HS-5 (cell line): ENCODE results near the gene CRTAC1.

Source experiments
- DNase-seq: peaks from one replicate; pipeline ENCODE4 v3.0.0-alpha.2; 2012; ENCODE audit warnings: low read depth

Gene CRTAC1

DNA sequence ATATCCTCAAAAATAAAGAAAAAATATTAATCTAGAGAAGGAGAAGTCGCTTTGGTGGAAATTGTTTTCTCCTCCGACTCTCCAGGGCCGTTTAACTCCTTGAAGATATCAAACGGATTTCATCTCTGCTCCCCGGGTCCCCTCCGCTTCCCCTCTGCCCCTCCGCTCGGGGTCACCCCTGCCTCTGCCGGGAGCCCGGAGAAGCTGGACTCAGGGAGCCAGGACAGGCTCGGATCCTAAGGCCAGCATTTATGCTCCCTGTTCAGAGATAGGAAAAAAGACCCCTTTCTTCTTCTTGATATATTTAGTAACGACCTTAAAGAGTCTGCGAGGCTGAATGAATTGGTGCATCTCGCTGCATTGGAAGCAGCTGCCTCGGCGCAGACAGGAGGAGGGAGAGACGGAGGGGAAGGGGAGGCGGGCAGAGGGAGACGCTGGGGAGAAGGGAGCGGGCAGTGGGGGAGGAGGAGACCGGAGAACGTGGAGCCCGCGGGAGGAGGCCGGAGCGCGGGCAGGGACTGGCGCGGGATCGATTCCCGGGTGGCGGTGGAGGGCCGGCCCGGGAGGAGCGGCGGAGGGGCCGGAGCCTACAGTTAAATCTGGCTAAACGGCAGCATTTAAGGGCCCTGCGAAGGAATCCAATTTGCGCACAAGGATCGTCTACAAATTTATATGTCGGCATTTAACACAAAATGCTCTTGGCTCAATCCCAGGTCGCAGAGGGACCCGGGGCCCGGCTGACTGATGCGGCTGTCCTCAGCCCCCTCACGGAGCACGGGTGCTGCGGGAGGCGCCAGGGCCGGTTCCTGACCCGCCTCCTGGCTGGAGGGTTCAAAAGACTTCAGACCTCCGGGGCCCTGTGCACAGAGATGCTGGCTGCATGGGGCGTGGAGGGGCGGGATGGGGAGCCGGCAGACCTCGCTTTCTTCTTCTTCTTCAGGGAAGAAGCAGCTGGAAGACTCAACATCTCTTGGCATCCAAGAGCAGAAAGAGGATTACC, 55.6 kb downstream of the CRTAC1 start:
- no peak for DNase-seq

DNA sequence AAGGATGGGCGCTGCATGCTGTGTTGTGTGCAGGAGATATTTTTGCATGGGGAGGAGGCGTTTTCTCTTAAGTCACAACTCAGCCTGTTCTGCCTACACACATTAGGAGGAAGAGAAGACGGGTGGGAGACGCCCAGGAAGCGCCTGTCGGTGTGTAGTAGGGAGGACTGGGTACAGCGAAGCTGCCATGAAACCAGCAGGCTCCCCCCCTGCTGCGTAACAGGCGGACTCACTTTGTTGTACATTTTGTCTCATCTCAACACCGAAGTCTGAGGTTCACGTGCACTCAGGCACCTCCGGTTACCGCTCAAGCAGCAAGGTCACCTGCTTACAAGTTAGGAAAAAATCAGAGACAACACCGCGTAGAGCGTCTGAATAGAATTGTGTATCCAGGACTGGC, 56.3 kb downstream of the CRTAC1 start:
- DNase-seq, result no peak

DNA sequence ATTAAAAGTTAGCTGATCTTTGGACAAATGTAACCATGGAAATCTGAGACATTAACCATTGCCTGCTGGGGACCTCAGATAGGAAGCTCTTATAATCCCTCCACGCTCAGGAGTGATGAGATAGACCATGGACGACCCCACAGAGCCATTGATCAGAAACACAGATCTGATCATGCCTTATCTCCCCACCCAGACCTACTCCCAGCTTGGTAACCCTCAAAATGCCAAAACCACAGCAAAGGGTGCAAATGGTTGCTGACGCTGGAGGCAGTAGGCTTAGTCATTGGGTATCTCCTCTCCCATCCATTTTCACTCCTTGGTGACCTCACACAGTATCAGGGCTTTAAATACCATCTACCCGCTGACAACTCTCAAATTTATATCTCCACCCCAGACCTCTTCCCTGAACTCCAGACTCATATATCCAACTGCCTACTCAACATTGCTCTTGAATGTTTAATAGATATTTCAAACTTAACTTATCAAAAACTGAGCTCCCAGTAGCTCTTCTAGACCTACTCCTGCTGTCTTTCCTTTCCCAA, 60.8 kb downstream of the CRTAC1 start:
- no peak for DNase-seq

DNA sequence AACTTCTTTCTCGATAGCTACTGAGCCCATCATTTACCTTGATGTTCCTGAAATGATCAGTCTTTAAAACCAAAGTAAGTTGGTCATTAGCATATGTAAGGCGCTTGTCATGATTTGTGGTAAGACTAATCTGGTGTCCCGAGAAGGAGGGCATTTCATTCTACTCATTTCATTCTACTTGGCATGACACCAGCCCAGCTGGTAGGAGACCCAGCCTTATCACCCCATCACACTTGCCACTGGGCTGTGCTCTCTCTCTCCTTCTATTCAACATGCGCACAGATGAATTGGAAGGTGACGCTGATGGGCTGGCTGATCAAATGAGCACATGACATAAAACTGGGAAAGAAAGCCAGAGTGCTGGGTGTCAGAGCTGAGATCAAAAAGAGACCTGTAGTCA, 65.7 kb downstream of the CRTAC1 start:
- DNase-seq, result no peak

DNA sequence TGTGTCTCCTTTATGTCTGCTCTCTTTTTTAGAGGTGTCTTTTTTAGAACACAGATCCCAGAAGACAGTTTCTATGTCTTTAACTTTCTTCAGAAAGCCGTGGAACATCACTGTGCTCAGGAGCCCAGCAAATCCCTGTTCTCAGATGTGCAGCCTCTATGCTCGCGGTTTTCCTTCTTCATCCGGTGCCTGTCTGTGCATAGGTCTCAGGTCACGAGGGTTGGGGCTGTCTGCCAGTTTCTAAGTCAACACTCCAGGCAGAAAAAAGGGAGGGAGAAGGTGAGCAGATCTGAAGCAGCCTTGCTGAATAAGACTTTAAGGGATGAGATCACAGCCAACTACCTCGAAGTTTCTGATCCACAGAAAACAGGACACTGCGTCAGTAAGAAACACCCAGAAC, 68.5 kb downstream of the CRTAC1 start:
- no peak for DNase-seq

DNA sequence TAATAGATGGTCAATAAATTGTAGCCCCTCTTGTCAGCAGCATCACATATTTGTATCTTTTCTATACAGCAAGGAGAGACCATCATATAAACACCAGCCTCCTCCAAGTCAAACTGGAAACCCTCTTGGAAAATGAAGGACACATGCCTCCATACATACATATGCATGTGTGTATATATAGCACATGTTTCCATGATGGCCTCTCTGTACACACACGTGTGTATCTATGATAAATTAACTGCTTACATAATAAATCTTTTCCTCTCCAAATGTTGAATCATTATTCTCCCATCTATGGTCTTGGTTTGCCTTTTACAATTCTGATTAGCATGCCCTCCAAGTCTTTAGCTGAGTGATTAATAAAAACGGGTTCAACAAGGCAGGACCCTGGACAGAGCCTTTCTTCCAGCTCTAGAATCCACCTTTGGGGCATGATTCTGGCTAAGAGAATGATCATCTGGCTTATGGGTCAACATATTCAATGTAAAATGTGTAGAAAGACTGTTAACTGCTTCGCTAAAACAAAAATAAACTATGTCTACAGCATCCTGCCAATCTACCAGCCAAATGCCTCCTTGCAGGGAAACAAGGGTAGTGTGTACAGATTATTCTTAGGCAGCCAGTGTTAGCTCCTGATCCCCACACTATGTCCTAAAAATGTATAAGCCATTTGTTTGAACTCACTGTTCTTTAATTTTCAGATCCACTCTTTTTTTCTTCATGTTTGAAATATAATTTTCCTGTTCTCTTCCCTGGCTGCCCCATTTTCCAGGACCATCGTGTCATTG, 70.0 kb downstream of the CRTAC1 start:
- no peak for DNase-seq

DNA sequence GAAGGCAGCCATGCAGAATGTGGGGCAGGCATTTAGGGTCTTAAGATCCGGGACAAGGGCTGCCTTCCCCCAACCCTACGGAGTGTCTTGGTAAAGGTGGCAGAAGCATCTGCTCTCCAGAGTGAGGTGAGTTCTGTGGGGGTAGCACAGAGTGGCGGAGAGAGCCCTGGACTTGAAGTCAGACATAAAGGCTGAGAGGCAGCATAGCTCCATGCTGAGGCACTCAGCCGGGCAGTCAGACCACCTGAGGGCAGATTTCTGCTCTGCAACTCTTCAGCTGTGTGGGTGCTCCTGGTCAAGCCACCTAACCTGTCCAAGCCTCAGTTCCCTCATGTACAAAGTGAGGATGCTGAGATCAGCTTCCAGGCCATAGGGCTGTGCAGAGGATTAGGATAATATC, 81.0 kb downstream of the CRTAC1 start:
- DNase-seq, result no peak

DNA sequence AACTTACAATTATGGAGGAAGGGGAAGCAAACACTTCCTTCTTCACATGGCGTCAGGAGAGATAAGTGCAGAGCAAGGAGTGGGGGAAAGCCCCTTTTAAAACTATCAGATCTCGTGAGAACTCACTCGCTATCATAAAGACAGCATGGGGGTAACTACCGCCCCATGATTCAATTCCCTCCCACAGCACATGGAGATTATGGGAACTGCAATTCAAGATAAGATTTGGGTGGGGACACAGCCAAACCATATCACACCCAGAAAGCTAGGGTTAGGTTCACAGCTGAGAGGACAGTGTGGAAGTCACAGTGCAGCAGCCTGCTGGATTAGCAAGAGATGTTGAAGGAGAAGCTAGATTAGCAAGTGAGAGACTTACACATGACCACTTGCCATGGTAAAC, 81.6 kb downstream of the CRTAC1 start:
- DNase-seq, result no peak

DNA sequence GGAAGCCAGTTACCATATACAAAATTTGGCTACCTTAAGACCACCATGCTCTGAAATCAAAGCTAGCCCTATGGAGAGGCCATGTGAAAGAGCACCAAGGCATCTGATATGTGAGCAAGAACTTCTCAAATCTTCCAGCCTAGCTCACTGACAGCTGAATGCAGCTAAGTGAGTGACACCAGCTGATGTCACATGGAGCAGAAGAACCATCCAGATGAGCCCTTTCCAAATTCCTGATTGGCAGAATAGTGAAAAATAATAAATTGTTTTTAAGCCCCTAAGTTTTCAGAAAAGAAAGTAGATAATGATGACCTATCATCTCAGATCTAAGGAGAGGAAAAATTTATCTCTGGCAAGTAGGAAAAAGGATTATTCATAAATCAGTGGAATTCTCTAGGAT, 85.6 kb downstream of the CRTAC1 start:
- no peak for DNase-seq

DNA sequence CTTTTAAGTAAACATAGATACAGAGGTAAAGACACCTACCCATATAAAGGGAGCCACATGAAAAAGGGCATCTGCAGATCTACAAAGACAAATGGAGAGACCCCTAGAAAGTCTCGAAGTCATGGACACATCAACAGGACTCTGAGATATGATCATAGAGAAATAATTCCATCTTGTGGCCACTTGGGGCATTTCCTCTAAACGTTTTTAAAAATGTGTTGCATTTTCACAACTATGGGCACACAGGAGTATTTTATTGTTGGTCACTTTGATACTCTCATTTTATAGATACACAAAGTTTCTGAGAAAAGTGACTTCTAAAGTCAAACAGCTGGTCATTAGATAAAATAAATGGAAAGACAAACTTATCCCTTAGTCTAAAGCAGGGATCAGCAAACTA, 87.1 kb downstream of the CRTAC1 start:
- DNase-seq, result no peak

DNA sequence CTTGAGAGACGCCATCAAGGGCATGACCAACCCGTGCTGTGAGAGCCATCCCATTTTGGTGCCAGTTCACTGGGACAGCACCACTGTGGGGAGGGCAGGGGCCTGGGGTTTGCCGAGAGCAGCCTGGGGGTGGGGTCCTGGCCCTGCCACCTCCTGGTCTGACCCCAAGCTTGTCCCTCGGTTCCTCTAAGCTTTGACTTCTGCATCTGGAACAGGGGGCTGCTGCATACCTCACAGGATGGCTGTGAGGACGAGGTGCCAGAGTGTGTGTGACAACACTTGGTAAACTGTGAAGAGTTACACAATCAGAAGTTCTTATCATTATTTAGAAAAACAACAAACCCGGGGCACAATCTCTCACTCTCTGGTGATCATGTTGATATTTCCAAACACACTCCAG, 89.9 kb downstream of the CRTAC1 start:
- DNase-seq, result no peak

DNA sequence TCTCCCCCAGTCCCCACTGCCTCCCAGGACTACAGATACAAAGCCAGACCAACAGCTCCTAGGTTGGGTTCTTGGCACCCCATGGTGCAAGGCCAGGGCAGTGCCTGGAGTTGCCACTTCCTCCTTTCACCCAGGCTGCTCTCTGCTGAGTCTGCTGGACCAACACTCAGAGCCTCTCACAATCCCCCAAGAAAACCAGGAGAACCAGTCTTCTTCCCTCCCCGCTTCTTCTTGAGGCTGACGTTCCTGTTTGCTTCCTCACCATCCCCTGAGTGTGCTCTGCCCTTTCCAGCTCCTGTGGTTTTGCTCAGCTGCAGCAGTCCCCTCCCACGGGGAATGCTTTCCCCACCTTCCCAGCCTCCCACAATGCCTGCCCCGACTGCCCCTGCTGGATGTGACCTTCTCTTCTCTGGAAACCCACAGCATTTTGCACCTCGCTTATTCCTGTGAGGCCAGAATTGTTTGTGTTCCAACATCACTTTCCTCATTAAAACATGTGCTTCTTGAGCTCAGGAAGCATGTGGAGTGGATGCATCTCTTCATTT, 90.9 kb downstream of the CRTAC1 start:
- no peak for DNase-seq

DNA sequence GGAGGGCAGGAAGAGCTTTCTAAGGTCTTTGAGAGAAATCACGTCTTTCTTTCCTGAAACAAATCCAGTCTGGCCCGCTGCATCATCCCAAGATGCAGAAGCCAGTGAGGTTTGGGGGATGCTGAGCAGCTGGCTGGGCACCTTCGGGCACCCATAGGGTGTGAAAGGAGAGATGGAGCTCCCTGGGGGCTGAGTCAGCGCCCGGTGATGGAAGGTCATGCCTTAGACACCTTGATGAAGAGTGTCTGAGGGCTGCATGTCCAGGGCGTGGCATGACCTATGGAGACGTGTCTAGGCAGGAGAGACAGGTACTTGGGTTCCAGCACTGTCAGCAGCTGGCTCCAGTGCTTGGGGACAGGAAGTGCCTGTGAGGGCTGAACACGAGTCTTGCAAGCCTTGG, 92.5 kb downstream of the CRTAC1 start:
- DNase-seq, result no peak

DNA sequence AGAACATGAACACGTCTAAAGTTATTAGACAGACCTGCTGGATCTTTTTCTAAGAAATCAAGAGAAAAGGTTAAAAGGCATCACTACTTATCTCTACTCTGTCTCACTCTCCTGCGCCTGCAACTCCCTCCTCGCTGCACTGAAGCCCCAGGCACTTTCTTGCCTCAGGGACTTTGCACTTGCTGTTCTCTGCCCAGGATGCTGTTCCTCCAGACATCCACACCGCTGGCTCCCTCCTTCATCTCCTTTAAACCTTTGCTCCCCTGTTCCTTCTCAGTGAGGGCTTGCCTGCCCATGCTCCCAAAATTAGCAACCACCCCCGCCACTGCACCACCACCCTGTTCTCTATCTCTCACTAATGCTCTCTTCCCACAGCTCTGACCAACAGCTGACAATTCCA, 93.4 kb downstream of the CRTAC1 start:
- no peak for DNase-seq

DNA sequence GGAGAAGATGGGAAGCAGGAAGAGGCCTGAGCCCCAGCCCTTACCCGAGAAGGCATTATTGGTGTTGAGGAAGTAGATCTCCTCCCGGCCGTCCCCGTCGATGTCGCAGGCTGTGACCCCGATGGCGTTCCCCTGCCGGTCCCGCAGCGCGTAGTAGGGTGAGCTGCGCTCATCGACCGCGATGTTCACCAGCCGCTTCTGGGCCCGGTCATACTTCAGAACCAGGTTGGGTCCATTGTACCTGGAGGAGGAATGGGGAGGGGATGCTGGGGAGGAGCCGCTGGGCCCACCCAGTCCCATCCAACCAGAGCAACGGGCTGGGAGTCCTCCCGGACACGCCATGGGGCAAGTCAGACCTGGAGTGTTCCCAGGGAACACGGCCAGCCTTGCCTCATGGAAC, 94.3 kb downstream of the CRTAC1 start:
- no peak for DNase-seq

DNA sequence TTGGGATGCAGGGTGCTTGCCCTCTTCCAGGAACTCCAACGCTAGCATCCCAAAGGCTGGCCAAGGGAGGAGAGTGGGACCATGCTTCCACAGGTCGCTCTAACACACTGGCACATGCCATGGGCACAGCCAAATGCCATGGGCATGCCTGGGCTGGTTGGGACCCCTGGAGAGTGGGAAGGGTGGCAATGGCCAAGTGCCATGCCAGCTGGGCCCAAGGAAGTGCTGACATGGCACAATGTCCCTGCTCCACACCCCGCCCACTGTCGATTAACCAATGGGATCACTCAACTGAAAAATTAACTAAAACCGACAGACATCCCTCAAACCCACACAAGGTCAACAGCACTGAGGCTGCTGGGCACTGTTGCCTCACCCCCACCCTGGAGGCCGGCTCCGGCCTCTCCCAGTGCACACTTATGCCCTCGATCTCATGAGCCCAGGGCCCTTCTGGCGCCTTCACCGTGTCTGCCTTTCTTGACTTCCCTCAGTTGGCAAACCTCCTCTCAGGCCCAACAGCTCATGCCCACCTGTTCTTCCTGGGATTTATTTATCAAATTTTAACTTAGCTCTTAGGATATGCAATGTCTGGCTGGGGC, 97.4 kb downstream of the CRTAC1 start:
- DNase-seq, result no peak

DNA sequence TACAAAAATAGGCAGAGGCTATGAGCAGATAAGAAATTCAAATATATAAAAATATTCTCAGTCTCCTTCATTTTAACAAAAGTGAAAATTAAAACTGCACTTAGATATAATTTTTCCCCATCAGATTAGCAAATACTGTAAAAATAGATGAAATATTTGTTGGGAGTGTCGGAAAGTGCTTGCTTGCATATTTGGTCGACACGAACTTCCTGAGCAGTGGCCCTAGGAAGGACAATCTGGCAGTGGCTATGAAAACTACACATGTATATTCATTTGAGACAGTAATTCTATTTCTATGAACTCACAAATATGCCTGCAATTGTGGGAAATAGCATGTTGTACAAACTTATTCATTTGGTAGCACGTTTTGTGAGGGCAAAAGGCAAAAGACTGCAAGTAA, 99.4 kb downstream of the CRTAC1 start:
- no peak for DNase-seq

DNA sequence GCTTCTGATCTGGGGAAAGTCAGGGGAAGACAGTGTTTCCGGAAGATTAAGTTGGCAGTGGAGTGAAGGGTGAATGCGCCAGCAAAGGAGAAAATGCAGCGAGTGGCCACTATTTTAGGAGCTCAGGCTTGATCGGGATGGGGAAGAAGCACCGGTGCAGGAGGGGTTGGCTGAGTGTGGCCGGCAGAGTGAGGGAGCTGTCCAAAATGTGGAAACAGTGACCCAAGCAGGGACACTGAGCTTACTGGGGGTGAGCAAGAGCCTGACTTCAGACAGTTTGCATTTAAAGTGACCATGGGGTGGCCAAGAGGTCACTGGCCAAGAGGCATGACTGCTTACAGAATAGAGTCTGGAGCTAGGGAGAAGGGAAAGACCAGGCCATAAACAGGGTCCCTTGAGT, 101.5 kb downstream of the CRTAC1 start:
- no peak for DNase-seq

DNA sequence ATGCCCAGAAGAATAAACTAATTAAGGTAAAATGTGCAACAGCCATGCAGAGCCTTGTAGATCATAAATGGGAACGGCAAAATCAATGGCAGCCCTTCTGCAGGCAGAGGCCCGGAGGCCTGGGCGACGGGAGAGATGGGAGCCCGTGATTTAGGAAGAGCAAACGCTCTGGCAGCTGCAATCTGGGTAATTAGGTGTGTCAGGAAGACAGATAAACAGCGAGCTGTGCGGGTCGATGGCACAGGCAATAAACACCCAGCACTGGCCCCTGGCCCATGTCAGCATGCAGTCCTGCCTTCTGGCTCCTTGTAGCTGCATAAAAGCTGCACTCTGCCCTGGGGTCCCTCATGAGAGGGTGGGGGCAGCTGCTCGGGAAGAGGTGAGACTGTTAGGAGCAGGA, 102.8 kb downstream of the CRTAC1 start:
- no peak for DNase-seq

DNA sequence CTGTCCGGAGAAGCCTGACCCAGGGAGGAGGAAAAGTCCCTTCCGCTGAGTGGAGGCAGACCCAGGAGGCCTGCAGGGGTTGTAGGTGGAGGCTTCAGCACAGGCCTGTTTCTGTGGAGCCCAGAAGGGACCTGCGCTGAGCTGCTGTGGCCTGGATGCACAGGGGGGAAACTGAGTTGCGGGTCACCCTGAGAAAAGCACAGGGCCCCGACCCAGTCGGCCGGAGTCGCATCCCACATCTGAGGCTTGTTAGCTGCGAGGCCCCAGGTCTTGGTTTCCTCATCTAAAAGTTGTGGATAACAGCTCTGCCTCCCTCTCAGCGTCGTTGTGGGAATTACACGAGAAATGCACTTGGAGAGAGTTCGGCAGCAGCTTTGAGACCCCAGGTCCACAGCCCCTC, 104.4 kb downstream of the CRTAC1 start:
- DNase-seq, result no peak

DNA sequence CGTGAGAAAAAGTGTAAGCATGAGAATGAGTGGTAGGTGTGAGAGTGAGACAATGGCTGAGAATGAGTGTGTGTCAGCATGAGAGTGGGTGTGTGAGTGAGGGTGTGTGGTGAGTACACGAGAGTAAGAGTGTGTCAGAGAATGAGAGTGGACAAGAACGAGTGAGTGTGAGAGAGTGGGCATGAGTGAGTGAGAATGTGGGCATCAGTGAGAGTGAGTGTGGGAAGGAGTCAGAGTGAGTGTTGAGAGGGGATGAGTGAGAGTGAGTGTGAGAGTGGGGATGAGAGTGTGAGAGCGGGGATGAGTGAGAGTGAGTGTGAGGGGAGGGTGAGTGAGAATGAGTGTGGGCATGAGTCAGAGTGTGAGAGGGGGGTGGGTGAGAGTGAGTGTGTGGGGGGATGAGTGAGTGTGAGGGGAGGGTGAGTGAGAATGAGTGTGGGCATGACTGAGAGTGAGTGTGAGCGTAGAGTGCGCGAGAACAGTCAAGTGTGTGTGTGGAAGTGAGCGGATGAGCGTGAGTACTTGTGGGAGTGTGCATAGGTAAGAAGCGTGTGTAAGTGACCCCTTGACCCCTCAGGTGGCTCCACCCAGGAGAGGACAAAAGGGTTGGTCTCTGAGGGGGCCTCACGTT, 105.0 kb downstream of the CRTAC1 start:
- DNase-seq, result no peak

DNA sequence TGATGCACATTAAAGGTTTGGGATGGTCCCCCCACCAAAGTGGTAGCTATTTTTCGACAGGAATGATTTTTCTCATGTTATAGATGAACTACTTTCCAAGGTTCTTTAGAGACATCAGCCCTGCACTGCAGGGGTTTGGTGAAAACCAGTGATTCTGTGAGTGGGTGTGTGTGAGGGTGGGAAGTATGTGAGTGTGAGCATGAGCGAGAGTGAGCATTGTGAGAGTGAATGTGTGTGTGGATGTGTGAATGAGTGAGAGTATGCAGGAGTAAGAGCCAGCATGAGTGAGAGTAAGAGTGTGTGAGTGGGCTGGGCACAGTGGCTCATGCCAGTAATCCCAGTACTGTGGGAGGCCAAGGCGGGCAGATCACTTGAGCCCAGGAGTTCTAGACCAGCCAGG, 105.7 kb downstream of the CRTAC1 start:
- no peak for DNase-seq
